Measurements from ENCODE around the gene WASHC2A.
"Not testable (repeated sequence)": the region's sequence is repeated elsewhere in the genome, so short reads cannot be mapped to it uniquely, and the experiment has no call there.

DNA sequence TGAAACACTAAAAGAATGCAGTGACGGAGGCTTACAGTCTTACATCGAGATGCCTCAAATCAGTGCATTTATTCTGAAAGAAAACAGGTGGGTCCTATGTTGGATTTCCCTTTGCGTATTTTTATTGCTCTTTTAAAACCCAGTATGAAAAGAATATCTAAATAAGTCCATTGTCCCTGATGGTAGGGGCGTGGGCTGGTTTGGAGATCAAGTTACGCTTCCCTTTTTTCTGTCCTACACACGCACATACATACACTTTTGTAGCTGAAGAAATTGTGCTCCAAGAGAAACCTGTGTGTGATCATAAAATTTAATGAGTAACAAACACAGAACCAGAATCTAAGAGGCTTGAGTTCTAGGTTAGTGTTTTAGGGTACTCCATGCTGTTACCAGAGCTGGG, 64.6 kb downstream of the WASHC2A start:
- TF ChIP-seq, protein P1, sequence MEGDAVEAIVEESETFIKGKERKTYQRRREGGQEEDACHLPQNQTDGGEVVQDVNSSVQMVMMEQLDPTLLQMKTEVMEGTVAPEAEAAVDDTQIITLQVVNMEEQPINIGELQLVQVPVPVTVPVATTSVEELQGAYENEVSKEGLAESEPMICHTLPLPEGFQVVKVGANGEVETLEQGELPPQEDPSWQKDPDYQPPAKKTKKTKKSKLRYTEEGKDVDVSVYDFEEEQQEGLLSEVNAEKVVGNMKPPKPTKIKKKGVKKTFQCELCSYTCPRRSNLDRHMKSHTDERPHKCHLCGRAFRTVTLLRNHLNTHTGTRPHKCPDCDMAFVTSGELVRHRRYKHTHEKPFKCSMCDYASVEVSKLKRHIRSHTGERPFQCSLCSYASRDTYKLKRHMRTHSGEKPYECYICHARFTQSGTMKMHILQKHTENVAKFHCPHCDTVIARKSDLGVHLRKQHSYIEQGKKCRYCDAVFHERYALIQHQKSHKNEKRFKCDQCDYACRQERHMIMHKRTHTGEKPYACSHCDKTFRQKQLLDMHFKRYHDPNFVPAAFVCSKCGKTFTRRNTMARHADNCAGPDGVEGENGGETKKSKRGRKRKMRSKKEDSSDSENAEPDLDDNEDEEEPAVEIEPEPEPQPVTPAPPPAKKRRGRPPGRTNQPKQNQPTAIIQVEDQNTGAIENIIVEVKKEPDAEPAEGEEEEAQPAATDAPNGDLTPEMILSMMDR (IDR thresholded peaks at IDR 0.05; ENCODE audit: low read depth, low read length, missing input control): not testable (repeated sequence)
- TF ChIP-seq JUND (IDR thresholded peaks at IDR 0.05); RAD21 (IDR thresholded peaks at IDR 0.05); EGR1 (IDR thresholded peaks at IDR 0.05; ENCODE audit: low read depth in 2 of 2); YY1 (IDR thresholded peaks at IDR 0.05): not testable (repeated sequence)
- TF ChIP-seq, protein P2, sequence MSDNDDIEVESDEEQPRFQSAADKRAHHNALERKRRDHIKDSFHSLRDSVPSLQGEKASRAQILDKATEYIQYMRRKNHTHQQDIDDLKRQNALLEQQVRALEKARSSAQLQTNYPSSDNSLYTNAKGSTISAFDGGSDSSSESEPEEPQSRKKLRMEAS (IDR thresholded peaks at IDR 0.05): not testable (repeated sequence)
